DMS153 (cell line): Measurements from ENCODE around the gene PLEKHH2.

Experiments used
- DNase-seq: peaks from one replicate; lab custom pipeline; 2025; lab: John Stamatoyannopoulos, UW

The PLEKHH2 gene

DNA sequence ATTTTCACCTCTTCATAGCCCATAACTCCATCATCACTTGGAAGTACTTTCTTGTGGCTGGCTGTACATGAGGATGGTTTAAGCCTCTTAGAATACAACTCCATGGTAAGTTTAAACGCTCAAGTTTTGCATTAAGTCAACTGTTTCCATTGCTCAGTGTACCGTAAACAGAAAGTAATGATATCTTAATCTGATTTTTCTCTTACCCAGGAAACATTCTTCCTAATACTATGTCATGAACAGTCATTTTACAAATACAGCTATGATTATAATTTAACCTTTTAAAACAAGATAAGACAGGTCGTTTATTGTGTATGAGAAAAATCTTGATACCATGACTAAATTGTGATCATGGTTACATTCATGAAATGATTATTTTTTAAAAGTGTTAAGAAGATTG, 125.2 kb downstream of the PLEKHH2 start:
- no peak for DNase-seq

- no peak for DNase-seq
These were observed 126.0 kb downstream of the PLEKHH2 start for GRCh38 chr2:43763091-43763490.

DNA sequence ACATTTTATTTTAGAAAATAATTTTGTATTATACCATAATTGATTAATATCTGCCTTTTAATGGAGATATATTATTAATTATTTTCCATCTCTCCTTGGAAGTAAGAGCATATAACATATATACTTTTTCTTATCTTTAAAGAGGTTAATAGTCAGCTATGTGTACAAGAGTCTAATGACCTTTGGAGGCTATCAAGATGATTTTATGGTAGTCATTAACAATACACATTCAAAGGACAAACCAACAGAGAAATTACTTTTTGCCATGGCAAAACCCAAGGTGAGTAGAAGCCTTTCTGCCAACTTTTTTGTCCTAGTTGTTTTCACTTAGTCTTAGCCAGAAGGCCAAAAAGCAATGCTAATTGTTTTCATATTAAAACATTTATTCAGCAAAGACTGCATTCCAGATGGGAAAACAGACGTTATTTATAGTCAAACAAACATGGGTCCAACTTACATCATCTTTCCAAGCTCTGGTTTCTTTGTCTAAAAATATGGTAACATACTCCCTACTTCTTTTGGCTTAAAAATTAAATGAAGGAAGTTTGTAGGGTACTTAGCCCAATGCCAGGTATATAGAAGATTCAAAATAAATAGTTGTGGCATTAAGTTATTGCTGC, 127.1 kb downstream of the PLEKHH2 start:
- DNase-seq = no peak

DNA sequence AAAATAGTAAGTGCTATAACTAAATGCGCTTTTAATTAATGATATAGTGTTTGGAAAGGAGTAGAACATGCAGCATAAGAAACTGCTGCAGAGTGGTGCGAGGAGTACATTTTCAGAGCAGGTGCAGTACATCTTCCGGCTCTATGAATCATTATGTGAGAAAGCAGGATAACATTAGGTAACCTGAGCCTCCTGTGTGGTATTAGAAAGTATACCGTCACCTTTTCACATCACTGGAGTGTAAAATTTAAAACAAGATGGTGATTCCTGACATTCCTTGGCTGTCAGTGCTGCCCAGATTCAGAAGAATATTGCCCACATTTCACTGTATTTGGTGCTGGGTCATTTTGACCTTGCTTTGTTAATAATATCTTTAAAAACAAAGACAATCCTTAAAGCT, 128.9 kb downstream of the PLEKHH2 start:
- DNase-seq = no peak

DNA sequence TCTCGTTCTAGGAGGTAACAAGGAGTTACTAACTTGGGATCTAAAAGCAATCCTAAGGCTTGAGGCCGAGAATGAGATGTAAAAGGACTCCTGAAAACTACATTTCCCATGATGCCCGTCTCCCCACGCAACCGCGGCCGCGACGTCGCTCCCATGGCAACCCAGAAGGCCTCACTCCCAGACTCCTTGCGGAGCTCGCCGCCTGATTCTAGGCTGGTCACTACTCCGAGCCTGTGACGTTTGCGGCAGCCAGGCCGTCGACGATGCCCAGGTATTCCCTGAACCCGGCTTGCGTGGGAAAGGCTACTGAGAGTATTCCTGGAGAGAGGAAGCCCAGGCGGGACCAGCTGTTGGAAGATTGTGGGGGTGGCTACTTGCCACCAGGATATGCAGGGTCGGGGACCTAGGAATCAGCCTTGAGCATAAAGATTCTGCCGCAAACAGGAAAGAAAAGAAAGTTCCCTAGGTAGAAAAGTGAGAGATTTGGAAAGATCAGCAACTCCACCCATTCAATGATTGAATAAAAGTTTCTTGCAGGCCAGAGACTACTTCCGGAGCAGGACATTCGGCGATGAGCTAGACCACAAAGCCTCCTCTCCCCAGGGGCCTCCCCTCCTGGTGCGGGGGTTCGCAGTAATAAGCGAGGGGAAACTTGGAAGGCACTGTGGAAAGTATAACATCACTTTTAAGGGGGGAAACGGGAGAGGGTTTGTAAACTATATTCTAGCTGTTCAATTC, 137.0 kb downstream of the PLEKHH2 start, which contains the start of gene DYNC2LI1:
TSS of gene DYNC2LI1 (plus strand) at position 164 of the 738 bp plus-strand sequence. CDS start at position 264, 100 bp downstream.
- DNase-seq = peak; percentile 79

GRCh38 chr2:43774617-43775016, 137.6 kb downstream of the PLEKHH2 start:
- DNase-seq = no peak

- no peak for DNase-seq
These were observed 139.3 kb downstream of the PLEKHH2 start for GRCh38 chr2:43776324-43776723.

DNA sequence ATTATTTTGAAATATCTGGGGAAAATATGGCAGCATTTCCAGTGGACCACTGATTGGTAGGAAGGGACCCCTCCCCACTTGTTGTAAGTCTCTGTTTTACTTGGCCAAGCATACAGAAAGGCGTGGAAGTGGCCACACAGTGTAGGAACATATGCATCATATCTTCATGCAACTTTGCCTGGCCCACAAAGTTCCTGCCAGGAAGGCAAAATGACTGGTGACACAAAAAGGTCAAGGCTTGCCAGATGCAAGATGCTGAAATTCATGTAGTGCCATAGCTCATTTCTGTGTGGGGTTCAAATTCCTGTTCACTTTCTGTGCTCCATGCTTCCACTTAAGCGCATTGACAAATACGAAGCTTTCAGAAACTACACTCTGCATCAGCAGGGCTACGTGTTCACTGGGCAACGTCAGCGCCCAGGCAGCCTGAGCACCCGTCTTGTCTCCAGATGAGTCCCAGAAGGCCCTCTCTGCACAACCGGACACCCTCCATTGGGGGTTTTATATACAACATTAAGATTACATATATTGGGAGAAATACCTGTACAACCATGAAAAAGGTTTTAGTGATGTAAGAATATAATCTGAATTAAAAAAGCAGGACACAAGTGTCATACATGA, 140.4 kb downstream of the PLEKHH2 start:
- DNase-seq = no peak

GRCh38 chr2:43778233-43778632, 141.2 kb downstream of the PLEKHH2 start:
- no peak for DNase-seq

DNA sequence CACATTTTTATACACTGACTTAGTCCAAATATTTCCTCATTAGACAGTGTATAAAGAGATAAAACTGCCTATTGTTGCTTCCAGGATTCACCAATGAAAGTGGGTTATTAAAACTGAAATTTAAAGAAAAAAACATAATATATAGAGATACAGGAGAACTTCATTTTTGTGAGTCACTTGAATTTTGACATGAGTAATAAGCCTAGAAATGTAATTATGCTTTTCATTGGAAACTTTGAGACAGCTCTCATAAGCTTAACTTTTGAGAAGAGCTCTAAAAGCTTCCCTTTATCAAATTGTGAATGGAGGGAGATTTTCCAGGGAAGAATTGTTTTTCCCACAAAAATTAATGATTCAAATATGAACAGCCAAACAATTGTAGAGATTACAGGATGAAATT, 150.8 kb downstream of the PLEKHH2 start:
- DNase-seq = no peak

DNA sequence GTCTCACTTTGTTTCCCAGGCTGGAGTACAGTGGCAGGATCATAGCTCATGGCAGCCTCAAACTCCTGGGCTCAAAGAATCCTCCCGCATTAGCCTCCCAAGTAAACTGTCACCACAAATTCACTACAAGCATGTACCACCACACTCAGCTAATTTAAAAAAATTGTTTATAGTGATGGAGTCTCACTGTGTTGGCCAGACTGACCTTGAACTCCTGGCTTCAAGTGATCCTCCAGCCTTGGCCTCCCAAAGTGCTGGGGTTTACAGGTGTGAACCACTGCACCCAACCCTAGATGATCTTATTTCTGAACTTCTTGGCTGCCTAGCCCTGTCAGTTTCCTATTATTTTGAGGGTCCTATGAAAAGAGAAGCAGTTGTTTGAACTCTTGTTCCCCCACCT, 151.6 kb downstream of the PLEKHH2 start:
- no peak for DNase-seq

DNA sequence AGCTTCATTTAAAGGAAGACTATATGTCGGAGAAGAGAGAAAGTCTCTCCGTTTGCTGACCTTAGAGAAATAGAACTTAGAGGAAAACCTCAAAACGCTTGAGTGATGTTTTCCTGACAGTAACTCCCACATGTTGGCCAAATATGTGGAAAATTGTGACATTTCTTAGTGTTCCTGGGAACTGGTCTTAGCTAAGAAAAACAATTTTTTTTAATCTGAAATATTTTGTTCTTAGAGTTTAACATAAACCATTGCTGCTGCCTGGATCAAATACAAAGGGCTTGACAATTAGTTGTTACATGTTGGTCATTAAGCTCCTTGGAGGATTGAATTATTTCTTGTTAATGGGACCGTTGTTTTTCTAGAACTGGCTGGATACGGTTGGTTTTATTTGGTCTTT, 153.1 kb downstream of the PLEKHH2 start:
- no peak for DNase-seq

DNA sequence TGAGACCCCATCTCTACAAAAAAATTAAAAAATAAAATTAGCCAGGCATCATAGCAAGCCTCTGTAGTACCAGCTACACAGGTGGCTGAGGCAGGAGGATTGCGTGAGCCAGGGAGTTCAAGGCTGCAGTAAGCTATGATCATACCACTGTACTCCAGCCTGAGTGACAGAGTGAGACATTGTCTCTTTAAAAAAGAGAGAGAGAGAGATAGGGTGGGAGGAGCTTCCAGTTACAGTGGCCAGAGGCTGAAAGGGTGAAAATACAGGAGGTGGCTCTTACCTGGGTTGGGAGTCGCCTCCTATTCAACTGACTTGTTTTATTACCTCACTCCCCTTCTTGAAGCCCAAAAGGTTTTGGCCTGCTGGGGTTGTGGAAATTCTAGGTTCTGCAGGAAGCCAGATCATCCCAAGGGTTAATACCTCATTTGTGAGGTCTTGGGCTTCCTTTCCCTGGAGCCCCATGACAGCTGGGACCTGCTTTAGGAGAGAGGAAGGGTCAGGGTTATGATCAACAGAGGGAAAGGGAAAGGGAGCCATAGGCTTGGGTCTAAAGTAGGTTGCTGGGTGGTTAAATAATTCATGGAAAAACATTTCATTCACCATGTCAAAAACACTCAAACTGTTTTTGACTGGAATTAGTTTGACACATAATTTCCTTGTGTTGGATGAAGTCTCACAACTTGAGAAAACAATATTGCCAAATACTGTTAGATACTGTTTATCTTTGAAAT, 154.1 kb downstream of the PLEKHH2 start:
- no peak for DNase-seq

DNA sequence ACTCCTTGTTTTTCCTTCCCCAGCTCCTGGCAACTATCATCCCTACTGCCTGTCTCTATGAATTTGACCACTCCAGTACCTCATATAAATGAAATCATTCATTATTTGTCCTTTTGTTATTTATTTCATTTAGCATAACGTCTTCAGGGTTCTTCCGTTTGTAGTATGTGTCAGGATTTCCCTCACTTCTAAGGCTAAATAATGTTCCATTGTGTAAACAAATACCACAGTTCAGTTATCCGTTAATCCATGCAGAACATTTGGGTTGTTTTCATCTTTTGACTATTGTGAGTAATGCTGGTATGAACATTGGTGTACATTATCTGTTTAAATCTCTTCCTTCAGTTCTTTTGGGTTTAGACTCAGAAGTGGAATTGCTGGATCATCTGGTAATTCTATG, 155.6 kb downstream of the PLEKHH2 start:
- DNase-seq = no peak

DNA sequence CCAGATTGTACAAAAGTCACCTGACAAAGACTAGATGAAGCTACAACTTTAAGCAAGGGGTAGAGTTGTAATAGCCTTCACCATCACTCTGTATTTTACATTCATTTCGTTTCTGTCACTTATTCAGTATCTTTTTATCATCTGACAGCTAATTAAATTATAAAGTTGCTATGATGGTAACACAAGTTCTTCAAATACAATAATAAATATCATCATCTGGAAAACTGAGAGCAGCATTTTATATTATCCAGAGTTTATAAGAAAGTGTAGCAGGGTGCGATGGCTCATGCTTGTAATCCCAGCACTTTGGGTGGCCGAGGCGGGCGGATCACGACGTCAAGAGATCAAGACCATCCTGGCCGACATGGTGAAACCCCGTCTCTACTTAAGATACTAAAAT, 157.9 kb downstream of the PLEKHH2 start:
- DNase-seq = no peak

GRCh38 chr2:43796206-43796605, 159.1 kb downstream of the PLEKHH2 start:
- DNase-seq = no peak

DNA sequence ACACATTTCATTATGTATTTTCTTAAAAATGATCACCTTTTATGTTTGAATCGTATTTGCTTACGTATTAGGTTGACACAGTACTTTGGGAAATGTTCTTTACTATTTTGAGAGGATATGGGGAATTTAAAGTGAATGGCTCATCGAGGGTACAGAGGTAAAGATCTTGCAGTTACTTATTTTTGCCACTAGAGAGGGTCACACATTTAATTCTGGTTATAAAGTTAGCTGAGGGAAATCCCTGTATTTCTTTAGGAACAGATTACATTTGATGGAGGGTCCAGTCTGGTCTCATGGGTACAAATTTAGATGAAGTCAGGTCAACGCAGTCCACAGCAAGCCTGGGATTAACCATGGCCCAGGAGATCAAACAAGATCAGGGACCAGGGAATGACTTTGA, 161.2 kb downstream of the PLEKHH2 start:
- no peak for DNase-seq

GRCh38 chr2:43800894-43801293, 163.8 kb downstream of the PLEKHH2 start:
- DNase-seq = no peak

GRCh38 chr2:43802135-43802534, 165.1 kb downstream of the PLEKHH2 start:
- no peak for DNase-seq

DNA sequence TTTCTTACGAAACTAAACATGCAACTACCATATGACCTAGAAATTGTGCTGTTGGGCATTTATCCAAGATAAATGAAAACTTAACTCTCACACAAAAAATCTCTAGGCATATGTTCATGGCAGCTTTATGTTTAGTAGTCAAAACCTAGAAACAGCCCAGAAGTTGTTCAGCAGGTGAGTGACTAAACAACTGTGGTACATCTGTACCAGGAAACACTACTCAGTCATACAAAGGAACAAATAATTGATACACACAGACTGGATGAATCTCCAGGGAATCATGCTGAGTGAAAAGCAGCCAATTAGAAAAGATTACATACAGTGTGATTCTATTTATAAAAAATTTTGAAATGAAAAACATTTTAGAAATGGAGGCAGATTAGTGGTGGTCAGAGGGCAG, 166.1 kb downstream of the PLEKHH2 start:
- DNase-seq = no peak

- DNase-seq = no peak
These were observed 169.6 kb downstream of the PLEKHH2 start for GRCh38 chr2:43806719-43807031.

- DNase-seq = no peak
These were observed 173.4 kb downstream of the PLEKHH2 start for GRCh38 chr2:43810452-43810851.

DNA sequence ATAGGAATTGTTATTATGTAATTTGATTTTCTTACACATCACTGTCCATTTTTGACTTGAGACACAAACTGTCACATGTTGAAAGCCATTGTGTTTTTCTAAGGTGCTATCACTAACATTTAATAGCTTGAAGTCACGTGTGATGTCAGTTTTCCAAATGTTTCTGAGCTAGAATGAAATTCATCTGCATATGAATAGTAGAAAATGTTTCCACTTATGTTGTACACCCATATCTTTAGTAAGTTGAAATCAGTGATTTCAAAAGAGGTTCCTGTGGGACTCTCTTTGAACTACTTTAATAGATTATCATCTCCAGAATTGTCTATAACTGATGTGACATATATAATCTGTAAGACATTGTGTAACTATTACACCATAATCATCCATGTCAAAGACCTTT, 173.8 kb downstream of the PLEKHH2 start:
- DNase-seq = no peak
